ENCODE data around the gene TCF3. TPM values are rescaled to one million over a fixed set of nuclear protein-coding genes. Genes with fewer than 3 reads are reported as not detected.

TCF3 gene
- total RNA-seq, 6 experiments from 2014 or later = 11.0 to 30.1 (median 15.9) TPM

DNA sequence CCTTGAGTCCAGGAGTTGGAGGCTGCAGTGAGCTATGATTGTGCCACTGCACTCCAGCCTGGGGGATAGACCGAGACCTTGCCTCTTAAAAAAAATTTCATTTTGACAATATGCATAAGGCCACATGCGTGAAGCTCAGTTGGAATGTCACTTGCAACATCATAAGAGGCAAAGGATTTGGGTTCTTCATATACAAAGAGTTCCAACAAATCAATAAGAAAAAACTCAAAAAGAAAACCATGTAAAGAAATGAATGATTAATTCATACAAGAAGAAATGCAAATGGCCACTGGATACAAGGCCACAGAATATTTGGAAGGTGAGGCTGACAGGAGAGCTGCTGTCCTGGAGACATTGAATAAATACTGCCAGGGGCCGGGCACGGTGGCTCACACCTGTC lies 9.6 kb upstream of the TCF3 start:
- Histone ChIP-seq H3K4me3 (no peak overlapping the region), H3K27me3 (no peaks in the 10 kb centered on the region), H3K9me3 (no peaks in the 10 kb centered on the region), H3K27ac (no peak overlapping the region), H3K36me3 (no peaks in the 10 kb centered on the region), H3K4me1 (no peaks in the 10 kb centered on the region)
- no peak for ATAC-seq
- WGBS (ENCODE audit: insufficient coverage, low coverage, low lambda C conversion rate, missing lambda C conversion rate) = 89% methylated on average over 4 of the region's 4 CpGs
- TF ChIP-seq, protein P1, sequence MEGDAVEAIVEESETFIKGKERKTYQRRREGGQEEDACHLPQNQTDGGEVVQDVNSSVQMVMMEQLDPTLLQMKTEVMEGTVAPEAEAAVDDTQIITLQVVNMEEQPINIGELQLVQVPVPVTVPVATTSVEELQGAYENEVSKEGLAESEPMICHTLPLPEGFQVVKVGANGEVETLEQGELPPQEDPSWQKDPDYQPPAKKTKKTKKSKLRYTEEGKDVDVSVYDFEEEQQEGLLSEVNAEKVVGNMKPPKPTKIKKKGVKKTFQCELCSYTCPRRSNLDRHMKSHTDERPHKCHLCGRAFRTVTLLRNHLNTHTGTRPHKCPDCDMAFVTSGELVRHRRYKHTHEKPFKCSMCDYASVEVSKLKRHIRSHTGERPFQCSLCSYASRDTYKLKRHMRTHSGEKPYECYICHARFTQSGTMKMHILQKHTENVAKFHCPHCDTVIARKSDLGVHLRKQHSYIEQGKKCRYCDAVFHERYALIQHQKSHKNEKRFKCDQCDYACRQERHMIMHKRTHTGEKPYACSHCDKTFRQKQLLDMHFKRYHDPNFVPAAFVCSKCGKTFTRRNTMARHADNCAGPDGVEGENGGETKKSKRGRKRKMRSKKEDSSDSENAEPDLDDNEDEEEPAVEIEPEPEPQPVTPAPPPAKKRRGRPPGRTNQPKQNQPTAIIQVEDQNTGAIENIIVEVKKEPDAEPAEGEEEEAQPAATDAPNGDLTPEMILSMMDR (IDR thresholded peaks at IDR 0.05) = no peak
- no peak for TF ChIP-seq POLR2A (IDR thresholded peaks at IDR 0.05)
- intact Hi-C loops (cut with DNase I) = no loop called here
- DNase-seq = no peak

DNA sequence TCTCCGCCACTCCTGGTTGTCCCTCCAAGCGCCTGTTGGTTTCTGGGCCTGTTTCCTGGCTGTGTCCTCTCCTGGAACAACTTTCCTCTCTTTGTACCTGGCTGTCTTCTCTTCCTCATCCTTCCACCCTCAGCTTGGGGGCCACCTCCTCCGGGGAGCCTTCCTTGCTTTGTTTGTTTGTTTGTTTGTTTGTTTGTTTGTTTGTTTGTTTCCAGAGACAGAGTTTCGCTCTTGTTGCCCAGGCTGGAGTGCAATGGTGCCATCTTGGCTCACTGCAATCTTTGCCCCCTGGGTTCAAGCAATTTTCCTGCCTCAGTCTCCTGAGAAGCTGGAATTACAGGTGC lies 6.6 kb upstream of the TCF3 start:
- Histone ChIP-seq H3K9me3 (no peaks in the 10 kb centered on the region), H3K27ac (no peak overlapping the region), H3K4me1 (no peaks in the 10 kb centered on the region), H3K4me3 (no peak overlapping the region), H3K36me3 (no peaks in the 10 kb centered on the region), H3K27me3 (no peaks in the 10 kb centered on the region)
- WGBS (ENCODE audit: insufficient coverage, low coverage, low lambda C conversion rate, missing lambda C conversion rate) = 62% methylated on average over 3 of the region's 4 CpGs
- no peak for ATAC-seq
- intact Hi-C loops (cut with DNase I) = no loop called here
- TF ChIP-seq POLR2A (IDR thresholded peaks at IDR 0.05) = no peak
- TF ChIP-seq, protein P1 (IDR thresholded peaks at IDR 0.05) = no peak
- DNase-seq = no peak

DNA sequence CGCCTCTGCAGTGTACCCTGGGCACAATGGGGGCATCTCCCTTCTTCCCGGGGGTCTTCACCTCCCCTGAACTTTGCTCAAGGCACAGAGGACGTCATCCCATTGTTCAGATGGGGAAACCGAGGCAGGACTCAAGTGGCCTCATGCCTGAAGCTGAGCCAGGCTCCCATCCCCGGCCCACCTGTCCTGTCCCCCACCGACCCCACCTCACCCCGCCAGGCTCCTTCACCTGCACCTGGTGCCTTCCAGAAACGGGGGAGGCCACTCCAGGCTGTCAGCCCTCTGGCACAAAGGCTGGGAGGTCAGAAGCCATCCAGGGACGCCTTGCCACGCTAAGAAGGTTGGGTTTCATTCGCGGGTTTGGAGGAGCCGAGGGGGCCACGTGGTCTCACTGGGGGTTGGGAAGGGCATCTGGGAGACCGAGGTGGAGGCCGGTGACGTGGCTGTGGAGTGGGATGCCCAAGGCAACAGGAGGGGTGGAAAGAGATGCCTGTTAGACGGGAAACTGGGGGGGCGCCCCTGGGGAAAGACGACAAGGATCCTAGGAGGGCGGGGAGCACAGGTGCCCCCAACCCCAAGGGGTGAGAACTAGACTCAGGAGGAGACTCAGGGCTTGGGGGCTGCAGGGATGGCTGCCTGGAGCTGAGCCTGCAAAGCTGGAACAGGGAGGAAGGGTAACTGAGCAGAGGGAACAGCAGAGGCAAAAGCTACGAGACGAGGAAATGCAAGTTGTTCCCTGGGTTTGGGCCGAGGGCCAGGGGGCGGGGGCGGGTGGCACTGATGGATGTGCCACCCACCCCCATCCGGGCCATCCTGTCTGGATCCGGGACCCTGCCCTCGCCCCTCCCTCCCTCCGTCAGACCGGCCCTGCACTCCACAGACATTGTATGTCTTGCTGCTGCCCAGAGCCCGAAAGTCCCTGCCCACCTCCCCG lies 6.0 kb upstream of the TCF3 start:
- ATAC-seq (no peak), DNase-seq (peak in 1 of 3 donors; percentile 16)
- no peak for TF ChIP-seq POLR2A (IDR thresholded peaks at IDR 0.05)
- TF ChIP-seq, protein P1 (IDR thresholded peaks at IDR 0.05) = no peak
- Histone ChIP-seq H3K9me3 (no peaks in the 10 kb centered on the region), H3K36me3 (no peaks in the 10 kb centered on the region), H3K27me3 (no peaks in the 10 kb centered on the region), H3K27ac (no peak overlapping the region), H3K4me1 (peaks cover 0 to 2% (median 0%) of the 10 kb centered on the region in 4 donors), H3K4me3 (no peak overlapping the region)
- 43% methylated on average over 14 of the region's 33 CpGs for WGBS (ENCODE audit: insufficient coverage, low coverage, low lambda C conversion rate, missing lambda C conversion rate)
- intact Hi-C loops (cut with DNase I) = no loop called here

DNA sequence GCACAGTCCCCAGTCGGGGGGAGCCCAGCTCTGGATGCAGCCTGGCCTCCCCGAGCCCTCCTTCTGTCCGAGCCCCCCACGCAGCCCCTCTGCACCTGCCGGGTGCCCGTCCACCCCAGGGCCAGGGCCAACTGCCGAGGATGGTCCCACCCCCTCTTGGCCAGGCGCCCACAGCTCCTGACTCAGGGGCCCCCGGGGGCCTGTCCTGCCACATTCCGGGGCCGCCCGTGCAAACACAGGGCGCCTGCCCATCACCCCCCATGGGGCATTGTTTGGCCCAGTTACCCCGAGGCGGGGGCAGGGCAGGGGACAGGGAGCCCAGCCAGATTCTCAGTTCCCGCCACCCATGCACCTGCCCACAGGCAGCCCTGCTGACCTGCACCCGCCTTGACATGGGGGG lies 5.3 kb upstream of the TCF3 start:
- no peak overlapping the region for H3K4me3 ChIP-seq
- no CpG with 5 or more reads among the region's 17 CpGs for WGBS (ENCODE audit: insufficient coverage, low coverage, low lambda C conversion rate, missing lambda C conversion rate)
- no peaks in the 10 kb centered on the region for H3K27me3 ChIP-seq
- ATAC-seq (no peak), DNase-seq (peak in 1 of 3 donors; percentile 18)
- no peaks in the 10 kb centered on the region for H3K9me3 ChIP-seq
- H3K4me1 ChIP-seq = peaks cover 0 to 4% (median 0%) of the 10 kb centered on the region in 4 donors
- no peaks in the 10 kb centered on the region for H3K36me3 ChIP-seq
- intact Hi-C loops (cut with DNase I) = no loop called here
- TF ChIP-seq, protein P1 (IDR thresholded peaks at IDR 0.05) = no peak
- no peak for TF ChIP-seq POLR2A (IDR thresholded peaks at IDR 0.05)
- H3K27ac ChIP-seq = no peak overlapping the region
